CD4-positive, alpha-beta memory T cell (primary cell): ENCODE measurements around the gene HBA1. TPM values are rescaled to one million over a fixed set of nuclear protein-coding genes. Genes with fewer than 3 reads are reported as not detected.
A peak's percentile ranks its signal among the peaks of the same experiment; 100 is the strongest.
"Not testable (repeated sequence)": the region's sequence is repeated elsewhere in the genome, so short reads cannot be mapped to it uniquely, and the experiment has no call there.

Experiments used
- CTCF ChIA-PET: fragments of 350-600 bp; sonication (Branson Sonifier 250); formaldehyde crosslinking; loops from one replicate; lab custom pipeline; 2021; ENCODE audit warnings: inconsistent platforms; ENCODE audit not compliant: partially characterized antibody; lab: Charles Lee
- POLR2A ChIA-PET: fragments of 350-600 bp; sonication (Branson Sonifier 250); formaldehyde crosslinking; loops from one replicate; lab custom pipeline; 2021; ENCODE audit not compliant: partially characterized antibody; lab: Charles Lee
- DNase-seq, 5 donors: peaks; one replicate each; pipeline versions ENCODE4 v3.0.0 to v3.0.0-alpha.2; 2020 to 2022; ENCODE audit warnings: mixed read lengths in 1 of 5
- H3K27ac ChIP-seq: one replicate; pipeline ENCODE4 v1.7.0; 2013; ENCODE audit warnings: low read depth, low read length
- H3K27me3 ChIP-seq: 2 replicates; pipeline ENCODE4 v1.7.0; 2013; ENCODE audit warnings: mild to moderate bottlenecking, low read length, moderate library complexity; ENCODE audit not compliant: insufficient read depth
- H3K36me3 ChIP-seq: 2 replicates; pipeline ENCODE4 v1.7.0; 2013; ENCODE audit warnings: mild to moderate bottlenecking, low read length, moderate library complexity; ENCODE audit not compliant: insufficient read depth
- H3K4me1 ChIP-seq: 2 replicates; pipeline ENCODE4 v1.7.0; 2013; ENCODE audit warnings: mild to moderate bottlenecking, low read length, moderate library complexity; ENCODE audit not compliant: insufficient read depth
- H3K4me3 ChIP-seq, 2 donors: one replicate each; pipeline ENCODE4 v1.7.0; 2013; ENCODE audit warnings: low read length in 2 of 2, mild to moderate bottlenecking in 1 of 2
- H3K9me3 ChIP-seq, 2 donors: one replicate each; pipeline ENCODE4 v1.7.0; 2013; ENCODE audit warnings: low read length in 2 of 2, control low read depth in 1 of 2; ENCODE audit not compliant: control insufficient read depth in 1 of 2
- H3K27ac Mint-ChIP-seq, 7 donors: one replicate each; pipeline ENCODE4 v1.8.0; 2020 to 2021; ENCODE audit warnings: mixed read lengths in 7 of 7, mild to moderate bottlenecking in 6 of 7, inconsistent platforms in 3 of 7, moderate library complexity in 3 of 7
- H3K27me3 Mint-ChIP-seq, 2 donors: one replicate each; pipeline ENCODE4 v1.8.0; 2020 to 2021; ENCODE audit warnings: mixed read lengths in 2 of 2
- H3K36me3 Mint-ChIP-seq, 2 donors: one replicate each; pipeline ENCODE4 v1.8.0; 2020 to 2021; ENCODE audit warnings: mixed read lengths in 2 of 2, inconsistent platforms in 1 of 2, mild to moderate bottlenecking in 1 of 2
- H3K4me1 Mint-ChIP-seq, 4 donors: one replicate each; pipeline ENCODE4 v1.8.0; 2020 to 2021; ENCODE audit warnings: mixed read lengths in 4 of 4, mild to moderate bottlenecking in 1 of 4
- H3K4me3 Mint-ChIP-seq, 8 donors: one replicate each; pipeline ENCODE4 v1.8.0; 2020 to 2021; ENCODE audit warnings: mixed read lengths in 8 of 8, mild to moderate bottlenecking in 7 of 8, moderate library complexity in 6 of 8, inconsistent platforms in 3 of 8
- H3K9me3 Mint-ChIP-seq, 8 donors: one replicate each; pipeline ENCODE4 v1.8.0; 2020 to 2021; ENCODE audit warnings: mixed read lengths in 8 of 8, mild to moderate bottlenecking in 5 of 8, inconsistent platforms in 3 of 8, moderate library complexity in 1 of 8
- intact Hi-C: fragments of 100-400 bp; cut with micrococcal nuclease; formaldehyde crosslinking; loops from one replicate; pipeline ENCODE4 v1.15.1; 2023
- polyA plus RNA-seq, 2 donors: library from polyadenylated mRNA; unstranded; fragments of 300-500 nt; fragmentation: Illumina TruSeq; gene quantifications; one replicate each; pipeline ENCODE4 v1.2.3, GENCODE V29; 2021
- total RNA-seq, 2 experiments: library from RNA; stranded (reverse); gene quantifications; one replicate each; pipeline ENCODE4 v1.2.3, GENCODE V29; 2021

HBA1 gene
- total and polyA plus RNA-seq, 4 experiments from 2014 or later = 0.76 TPM; not detected in 3

GRCh38 chr16:209359-209758, 32.9 kb downstream of the HBA1 start:
- H3K4me3 Mint-ChIP-seq, DNase-seq, H3K9me3 ChIP-seq, H3K4me1 ChIP-seq, POLR2A ChIA-PET, H3K27me3 ChIP-seq, CTCF ChIA-PET, H3K27ac Mint-ChIP-seq, H3K27me3 Mint-ChIP-seq, H3K27ac ChIP-seq, H3K9me3 Mint-ChIP-seq, intact Hi-C loops, H3K4me3 ChIP-seq, H3K4me1 Mint-ChIP-seq: not testable (repeated sequence)
- H3K36me3 ChIP-seq = peaks cover 58% of the 10 kb centered on the region
- peaks cover 38 to 75% of the 10 kb centered on the region in 2 donors for H3K36me3 Mint-ChIP-seq

DNA sequence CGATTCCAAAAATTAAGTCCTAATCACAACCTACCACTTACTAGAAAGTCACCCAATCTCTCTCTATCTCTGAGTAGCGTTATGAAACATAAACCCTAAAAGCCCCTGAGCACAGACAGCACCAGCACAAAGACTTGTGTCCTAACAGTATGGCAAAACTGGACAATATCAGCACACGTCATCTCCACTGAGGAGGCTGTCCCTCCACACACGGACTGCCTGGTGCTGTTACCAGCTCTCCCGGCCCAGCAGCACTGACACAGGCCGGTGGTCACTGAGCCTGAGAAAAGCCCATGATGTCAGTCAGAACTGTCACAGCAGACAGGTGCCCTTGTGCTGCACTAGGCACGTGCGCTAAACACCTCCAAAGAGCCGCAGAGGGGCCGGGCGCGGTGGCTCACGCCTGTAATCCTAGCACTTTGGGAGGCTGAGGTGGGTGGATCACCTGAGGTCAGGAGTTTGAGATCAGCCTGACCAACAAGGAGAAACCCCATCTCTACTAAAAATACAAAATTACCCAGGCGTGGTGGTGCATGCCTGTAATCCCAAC, 35.2 kb downstream of the HBA1 start:
- H3K4me1 Mint-ChIP-seq, H3K9me3 ChIP-seq, intact Hi-C loops, H3K4me3 Mint-ChIP-seq, H3K9me3 Mint-ChIP-seq, H3K27me3 Mint-ChIP-seq, H3K27ac ChIP-seq, DNase-seq, H3K4me3 ChIP-seq, CTCF ChIA-PET, H3K4me1 ChIP-seq, H3K27me3 ChIP-seq, POLR2A ChIA-PET: not testable (repeated sequence)
- Mint-ChIP-seq H3K27ac (peak overlapping the region in 1 of 7 donors; percentile 15), H3K36me3 (peaks cover 29 to 72% of the 10 kb centered on the region in 2 donors)
- peaks cover 45% of the 10 kb centered on the region for H3K36me3 ChIP-seq

DNA sequence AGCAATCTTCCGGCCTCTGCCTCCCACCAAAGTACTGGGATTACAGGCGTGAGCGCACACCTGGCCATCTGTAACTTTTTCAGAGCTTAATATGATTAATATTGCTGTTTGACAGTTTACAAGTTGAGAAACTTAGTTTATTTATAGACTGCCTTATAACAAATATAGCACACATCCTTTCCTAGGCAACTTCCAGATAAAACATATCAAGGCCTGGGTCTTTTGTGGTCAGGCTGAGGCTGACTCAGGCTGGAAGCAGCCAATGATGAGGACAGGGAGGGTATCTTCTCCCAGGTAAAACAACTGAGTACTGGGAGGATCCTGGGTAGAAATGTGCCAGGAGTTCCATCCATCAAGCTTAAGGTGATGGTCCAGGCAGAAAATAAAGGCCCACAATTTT, 36.5 kb downstream of the HBA1 start:
- POLR2A ChIA-PET = no interaction called here
- intact Hi-C loops = no loop called here
- Histone ChIP-seq H3K9me3 (no peaks in the 10 kb centered on the region), H3K27me3 (no peaks in the 10 kb centered on the region), H3K27ac (no peak overlapping the region), H3K4me1 (no peaks in the 10 kb centered on the region), H3K4me3 (no peak overlapping the region), H3K36me3 (peaks cover 43% of the 10 kb centered on the region)
- Mint-ChIP-seq H3K9me3 (peaks cover 0 to 2% (median 0%) of the 10 kb centered on the region in 8 donors), H3K4me1 (peaks cover 0 to 6% (median 4%) of the 10 kb centered on the region in 4 donors), H3K27ac (peak overlapping the region in 1 of 7 donors; percentile 42), H3K4me3 (no peak overlapping the region), H3K36me3 (peaks cover 23 to 69% of the 10 kb centered on the region in 2 donors), H3K27me3 (no peaks in the 10 kb centered on the region)
- no peak for DNase-seq
- CTCF ChIA-PET = interaction anchor here (1.4 kb wide), 1 partner anchor 15 kb away, joined by 3 read pairs; no protein-coding TSS in a partner anchor

GRCh38 chr16:220021-220420, 43.5 kb downstream of the HBA1 start:
- no peaks in the 10 kb centered on the region for H3K27me3 Mint-ChIP-seq
- H3K27me3 ChIP-seq = no peaks in the 10 kb centered on the region
- peaks cover 8 to 14% (median 11%) of the 10 kb centered on the region in 4 donors for H3K4me1 Mint-ChIP-seq
- H3K4me3 ChIP-seq = no peak overlapping the region
- H3K4me3 Mint-ChIP-seq = no peak overlapping the region
- no peak for DNase-seq
- H3K27ac Mint-ChIP-seq = no peak overlapping the region
- POLR2A ChIA-PET = no interaction called here
- no peaks in the 10 kb centered on the region for H3K9me3 ChIP-seq
- intact Hi-C loops = no loop called here
- H3K27ac ChIP-seq = no peak overlapping the region
- peaks cover 0 to 2% (median 0%) of the 10 kb centered on the region in 8 donors for H3K9me3 Mint-ChIP-seq
- H3K36me3 Mint-ChIP-seq = peaks cover 26 to 50% of the 10 kb centered on the region in 2 donors
- H3K36me3 ChIP-seq = peaks cover 37% of the 10 kb centered on the region
- CTCF ChIA-PET = no interaction called here
- H3K4me1 ChIP-seq = no peaks in the 10 kb centered on the region

Other genes with a start within 250 kb of the HBA1 start
- gene POLR3K, start 123.1 kb upstream of the HBA1 start, total RNA-seq = 10 to 100 TPM; 19.9 to 21.7 TPM
- 10 to 100 TPM; 41.5 to 43.1 TPM for gene POLR3K, start 123.1 kb upstream of the HBA1 start, polyA plus RNA-seq
- gene SNRNP25, start 122.9 kb upstream of the HBA1 start, total RNA-seq = 10 to 100 TPM in 1 of 2 experiments, 1 to 10 TPM in 1; 10.0 to 10.2 TPM
- gene SNRNP25, start 122.9 kb upstream of the HBA1 start, polyA plus RNA-seq = 10 to 100 TPM; 12.5 to 20.1 TPM
- gene RHBDF1, start 104.0 kb upstream of the HBA1 start, total RNA-seq = not detected
- not detected for gene RHBDF1, start 104.0 kb upstream of the HBA1 start, polyA plus RNA-seq
- gene MPG, start 98.5 kb upstream of the HBA1 start, total RNA-seq = 10 to 100 TPM; 30.7 TPM
- gene MPG, start 98.5 kb upstream of the HBA1 start, polyA plus RNA-seq = 10 to 100 TPM; 58.1 to 82.6 TPM
- gene NPRL3, start 38.0 kb upstream of the HBA1 start, total RNA-seq = 10 to 100 TPM; 38.6 to 40.5 TPM
- 10 to 100 TPM in 1 of 2 donors, 1 to 10 TPM in 1; 9.0 to 15.2 TPM for gene NPRL3, start 38.0 kb upstream of the HBA1 start, polyA plus RNA-seq
- gene HBZ, start 24.0 kb upstream of the HBA1 start, total RNA-seq = not detected
- not detected for gene HBZ, start 24.0 kb upstream of the HBA1 start, polyA plus RNA-seq
- gene HBM, start 10.7 kb upstream of the HBA1 start, total RNA-seq = not detected
- gene HBM, start 10.7 kb upstream of the HBA1 start, polyA plus RNA-seq = not detected
- under 1 TPM in 1 of 2 experiments, not detected in 1; 0.75 TPM for gene HBA2, start 3.8 kb upstream of the HBA1 start, total RNA-seq
- gene HBA2, start 3.8 kb upstream of the HBA1 start, polyA plus RNA-seq = 1 to 10 TPM in 1 of 2 donors, under 1 TPM in 1; 0.83 to 1.1 TPM
- gene HBQ1, start 3.8 kb downstream of the HBA1 start, total RNA-seq = not detected
- gene HBQ1, start 3.8 kb downstream of the HBA1 start, polyA plus RNA-seq = not detected
- gene LUC7L, start 52.8 kb downstream of the HBA1 start, total RNA-seq = 100 to 1,000 TPM; 147 to 157 TPM
- 10 to 100 TPM in 1 of 2 donors, 1 to 10 TPM in 1; 5.1 to 12.9 TPM for gene LUC7L, start 52.8 kb downstream of the HBA1 start, polyA plus RNA-seq
- 10 to 100 TPM; 34.8 to 41.1 TPM for gene FAM234A, start 58.1 kb downstream of the HBA1 start, total RNA-seq
- gene FAM234A, start 58.1 kb downstream of the HBA1 start, polyA plus RNA-seq = 10 to 100 TPM; 18.2 to 35.1 TPM
- under 1 TPM in 1 of 2 experiments, not detected in 1; 0.44 TPM for gene RGS11, start 99.3 kb downstream of the HBA1 start, total RNA-seq
- not detected for gene RGS11, start 99.3 kb downstream of the HBA1 start, polyA plus RNA-seq
- under 1 TPM in 1 of 2 experiments, not detected in 1; 0.96 TPM for gene ARHGDIG, start 103.9 kb downstream of the HBA1 start, total RNA-seq
- not detected for gene ARHGDIG, start 103.9 kb downstream of the HBA1 start, polyA plus RNA-seq
- not detected for gene PDIA2, start 106.5 kb downstream of the HBA1 start, total RNA-seq
- not detected for gene PDIA2, start 106.5 kb downstream of the HBA1 start, polyA plus RNA-seq
- 10 to 100 TPM; 40.3 to 43.0 TPM for gene AXIN1, start 176.0 kb downstream of the HBA1 start, total RNA-seq
- 1 to 10 TPM in 1 of 2 donors, under 1 TPM in 1; 0.67 to 6.0 TPM for gene AXIN1, start 176.0 kb downstream of the HBA1 start, polyA plus RNA-seq
- gene MRPL28, start 193.9 kb downstream of the HBA1 start, total RNA-seq = 10 to 100 TPM; 27.9 to 29.2 TPM
- gene MRPL28, start 193.9 kb downstream of the HBA1 start, polyA plus RNA-seq = 10 to 100 TPM; 58.6 to 59.2 TPM
- 10 to 100 TPM; 72.2 to 73.5 TPM for gene PGAP6, start 205.3 kb downstream of the HBA1 start, total RNA-seq
- 10 to 100 TPM; 22.7 to 40.5 TPM for gene PGAP6, start 205.3 kb downstream of the HBA1 start, polyA plus RNA-seq
- 10 to 100 TPM; 34.9 to 35.4 TPM for gene NME4, start 220.5 kb downstream of the HBA1 start, total RNA-seq
- 10 to 100 TPM; 54.4 to 61.7 TPM for gene NME4, start 220.5 kb downstream of the HBA1 start, polyA plus RNA-seq
- gene DECR2, start 225.2 kb downstream of the HBA1 start, total RNA-seq = 1 to 10 TPM; 5.1 to 7.3 TPM
- 1 to 10 TPM; 3.4 to 4.1 TPM for gene DECR2, start 225.2 kb downstream of the HBA1 start, polyA plus RNA-seq
- 10 to 100 TPM; 41.8 to 42.6 TPM for gene RAB11FIP3, start 249.0 kb downstream of the HBA1 start, total RNA-seq
- 1 to 10 TPM in 1 of 2 donors, under 1 TPM in 1; 0.15 to 4.6 TPM for gene RAB11FIP3, start 249.0 kb downstream of the HBA1 start, polyA plus RNA-seq